Peyer's patch (tissue), 4 donors: ENCODE measurements around the gene ANTKMT. TPM values are rescaled to one million over a fixed set of nuclear protein-coding genes. Genes with fewer than 3 reads are reported as not detected.

Experiments used
- DNase-seq, 3 donors: peaks; one replicate each; pipeline ENCODE4 v3.0.0-alpha.2; 2017 to 2019
- H3K27ac ChIP-seq, 4 donors: fragments of 200-600 bp; sonication (generic); one replicate each; pipeline ENCODE4 v1.5.1; 2016 to 2019
- H3K27me3 ChIP-seq, 2 donors: fragments of 200-600 bp; sonication (generic); one replicate each; pipeline ENCODE4 v1.5.1; 2019
- H3K36me3 ChIP-seq, 3 donors: fragments of 200-600 bp; sonication (generic); one replicate each; pipeline ENCODE4 v1.5.1; 2016 to 2019
- H3K4me1 ChIP-seq, 4 donors: fragments of 200-600 bp; sonication (generic); one replicate each; pipeline ENCODE4 v1.5.1; 2016 to 2019
- H3K4me3 ChIP-seq, 4 donors: fragments of 200-600 bp; sonication (generic); 1 replicate in 3 of 4; 2 replicates in 1 of 4; pipeline ENCODE4 v1.5.1; 2016 to 2019; ENCODE audit warnings: mild to moderate bottlenecking in 1 of 4
- H3K9me3 ChIP-seq, 4 donors: fragments of 200-600 bp; sonication (generic); one replicate each; pipeline ENCODE4 v1.5.1; 2016 to 2019; ENCODE audit warnings: mild to moderate bottlenecking in 1 of 4
- POLR2A ChIP-seq, 2 donors: fragments of 450-650 bp; IDR thresholded peaks; one replicate each; pipeline ENCODE4 v1.5.1; 2017; ENCODE audit warnings: antibody characterized with exemption in 2 of 2, mild to moderate bottlenecking in 2 of 2, moderate library complexity in 2 of 2
- total RNA-seq, 4 donors: library from RNA; depleted of rRNA; stranded (reverse); fragments of >200 nt; gene quantifications; one replicate each; pipeline ENCODE4 v1.1.0, GENCODE V29; 2016
- TF ChIP-seq, protein P1 (sequence below), 6 experiments: fragments of 450-650 bp in 4 of 6; fragments of 200-600 bp in 2 of 6; sonication (generic) in 1 of 6; IDR thresholded peaks; one replicate each; pipeline ENCODE4 v1.5.1; 2017 to 2019; ENCODE audit warnings: antibody characterized with exemption in 6 of 6, mild to moderate bottlenecking in 3 of 6, moderate library complexity in 1 of 6

ANTKMT gene
- total RNA-seq, 4 donors from 2014 or later = 52.8 to 93.9 (median 72.0) TPM

DNA sequence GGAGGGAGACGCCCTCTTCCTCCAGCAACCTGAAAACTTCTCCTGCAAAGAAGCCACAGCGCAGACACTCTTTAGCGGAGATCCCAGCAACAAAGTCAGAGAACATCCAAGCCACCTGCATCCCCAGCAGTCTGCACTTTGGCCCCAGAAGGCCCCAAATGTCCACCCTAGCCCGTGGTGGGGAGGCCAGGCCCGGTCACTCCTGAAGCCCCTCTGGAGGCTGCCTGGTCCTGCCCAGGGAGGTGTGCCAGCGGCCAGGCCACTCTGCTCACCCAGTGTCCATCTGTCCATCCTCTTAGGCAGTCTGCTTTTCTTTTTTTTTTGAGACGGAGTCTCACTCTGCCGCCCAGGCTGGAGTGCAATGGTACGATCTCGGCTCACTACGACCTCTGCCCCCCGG, 11.4 kb downstream of the ANTKMT start:
- Histone ChIP-seq H3K27ac (no peak overlapping the region), H3K9me3 (no peaks in the 10 kb centered on the region), H3K36me3 (peaks cover 0 to 56% (median 0%) of the 10 kb centered on the region in 3 donors), H3K4me3 (no peak overlapping the region), H3K27me3 (peaks cover 0 to 6% of the 10 kb centered on the region in 2 donors), H3K4me1 (peaks cover 0 to 17% (median 6%) of the 10 kb centered on the region in 4 donors)
- no peak for DNase-seq
- no peak for TF ChIP-seq POLR2A (IDR thresholded peaks at IDR 0.05)
- TF ChIP-seq, protein P1, sequence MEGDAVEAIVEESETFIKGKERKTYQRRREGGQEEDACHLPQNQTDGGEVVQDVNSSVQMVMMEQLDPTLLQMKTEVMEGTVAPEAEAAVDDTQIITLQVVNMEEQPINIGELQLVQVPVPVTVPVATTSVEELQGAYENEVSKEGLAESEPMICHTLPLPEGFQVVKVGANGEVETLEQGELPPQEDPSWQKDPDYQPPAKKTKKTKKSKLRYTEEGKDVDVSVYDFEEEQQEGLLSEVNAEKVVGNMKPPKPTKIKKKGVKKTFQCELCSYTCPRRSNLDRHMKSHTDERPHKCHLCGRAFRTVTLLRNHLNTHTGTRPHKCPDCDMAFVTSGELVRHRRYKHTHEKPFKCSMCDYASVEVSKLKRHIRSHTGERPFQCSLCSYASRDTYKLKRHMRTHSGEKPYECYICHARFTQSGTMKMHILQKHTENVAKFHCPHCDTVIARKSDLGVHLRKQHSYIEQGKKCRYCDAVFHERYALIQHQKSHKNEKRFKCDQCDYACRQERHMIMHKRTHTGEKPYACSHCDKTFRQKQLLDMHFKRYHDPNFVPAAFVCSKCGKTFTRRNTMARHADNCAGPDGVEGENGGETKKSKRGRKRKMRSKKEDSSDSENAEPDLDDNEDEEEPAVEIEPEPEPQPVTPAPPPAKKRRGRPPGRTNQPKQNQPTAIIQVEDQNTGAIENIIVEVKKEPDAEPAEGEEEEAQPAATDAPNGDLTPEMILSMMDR (IDR thresholded peaks at IDR 0.05) = no peak

DNA sequence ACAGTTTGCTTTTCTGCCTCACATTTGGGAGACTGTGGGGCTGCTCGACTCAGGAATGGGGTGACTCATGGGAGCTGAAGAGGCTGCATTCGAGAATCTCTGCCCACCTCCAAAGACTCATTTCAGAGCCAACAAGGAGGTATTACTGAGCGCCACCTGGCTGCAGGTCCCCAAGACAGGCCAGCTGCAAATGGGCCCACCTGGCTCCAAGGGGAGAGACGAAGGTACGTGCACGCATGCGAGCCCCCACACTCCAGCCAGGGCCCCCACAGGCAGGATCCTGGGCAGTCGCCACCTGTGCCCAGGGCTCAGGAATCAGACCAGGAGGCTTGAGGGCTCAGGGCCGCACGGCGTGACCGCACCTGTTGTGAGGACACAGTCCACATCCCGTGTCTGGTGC, 12.0 kb downstream of the ANTKMT start:
- H3K4me1 ChIP-seq = peaks cover 0 to 11% (median 3%) of the 10 kb centered on the region in 4 donors
- no peak for TF ChIP-seq POLR2A (IDR thresholded peaks at IDR 0.05)
- TF ChIP-seq, protein P1 (IDR thresholded peaks at IDR 0.05) = no peak
- no peaks in the 10 kb centered on the region for H3K9me3 ChIP-seq
- no peak overlapping the region for H3K27ac ChIP-seq
- no peak for DNase-seq
- H3K36me3 ChIP-seq = peaks cover 0 to 62% (median 0%) of the 10 kb centered on the region in 3 donors
- H3K4me3 ChIP-seq = no peak overlapping the region
- H3K27me3 ChIP-seq = peaks cover 0 to 2% of the 10 kb centered on the region in 2 donors

DNA sequence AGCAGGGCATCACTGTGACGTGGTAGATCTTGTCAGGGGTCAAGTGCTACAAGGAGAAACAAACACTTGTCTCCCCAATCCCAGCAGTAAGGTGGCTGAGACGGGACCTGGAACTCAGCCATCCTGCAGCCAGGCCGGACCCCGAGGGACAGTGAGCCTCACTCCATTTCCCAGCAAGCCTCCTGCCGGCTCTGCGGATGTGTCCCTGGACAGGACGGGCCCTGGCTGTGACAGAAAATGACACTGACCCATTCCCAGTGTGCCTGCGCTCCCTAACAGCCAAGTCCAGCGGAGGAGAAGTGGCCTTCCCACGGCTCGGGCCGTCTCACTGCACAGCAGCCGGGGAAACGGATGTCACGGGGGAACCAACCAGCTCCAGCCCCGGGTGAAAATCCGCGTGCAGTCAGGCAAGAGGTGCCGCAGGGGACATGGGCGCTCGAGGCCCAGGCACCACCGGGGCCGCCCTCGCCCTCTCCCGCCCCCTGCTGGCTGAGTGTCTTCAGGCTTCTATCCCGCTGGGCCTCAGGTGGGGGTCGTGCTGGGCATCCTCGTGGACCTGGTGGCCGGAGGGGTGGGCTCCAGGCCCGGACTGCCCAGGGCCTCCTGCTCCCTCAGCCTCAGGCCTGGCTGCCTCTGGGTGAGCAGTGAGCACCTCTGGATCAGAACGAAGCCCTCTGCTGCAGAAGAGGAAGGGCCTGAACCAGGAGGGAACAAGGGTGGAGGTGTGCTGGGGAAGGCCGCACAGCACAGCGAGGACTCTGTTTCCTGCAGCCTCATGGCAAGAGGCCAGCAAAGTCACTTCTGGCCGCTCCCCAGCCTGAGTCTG, 12.6 kb downstream of the ANTKMT start:
- H3K36me3 ChIP-seq = peaks cover 0 to 67% (median 0%) of the 10 kb centered on the region in 3 donors
- H3K27ac ChIP-seq = no peak overlapping the region
- no peaks in the 10 kb centered on the region for H3K27me3 ChIP-seq
- no peak for DNase-seq
- peaks cover 0 to 5% (median 1%) of the 10 kb centered on the region in 4 donors for H3K4me1 ChIP-seq
- TF ChIP-seq, protein P1 (IDR thresholded peaks at IDR 0.05) = peak in 1 of 6 experiments; percentile 30
- TF ChIP-seq POLR2A (IDR thresholded peaks at IDR 0.05) = no peak
- H3K9me3 ChIP-seq = no peaks in the 10 kb centered on the region
- H3K4me3 ChIP-seq = no peak overlapping the region

DNA sequence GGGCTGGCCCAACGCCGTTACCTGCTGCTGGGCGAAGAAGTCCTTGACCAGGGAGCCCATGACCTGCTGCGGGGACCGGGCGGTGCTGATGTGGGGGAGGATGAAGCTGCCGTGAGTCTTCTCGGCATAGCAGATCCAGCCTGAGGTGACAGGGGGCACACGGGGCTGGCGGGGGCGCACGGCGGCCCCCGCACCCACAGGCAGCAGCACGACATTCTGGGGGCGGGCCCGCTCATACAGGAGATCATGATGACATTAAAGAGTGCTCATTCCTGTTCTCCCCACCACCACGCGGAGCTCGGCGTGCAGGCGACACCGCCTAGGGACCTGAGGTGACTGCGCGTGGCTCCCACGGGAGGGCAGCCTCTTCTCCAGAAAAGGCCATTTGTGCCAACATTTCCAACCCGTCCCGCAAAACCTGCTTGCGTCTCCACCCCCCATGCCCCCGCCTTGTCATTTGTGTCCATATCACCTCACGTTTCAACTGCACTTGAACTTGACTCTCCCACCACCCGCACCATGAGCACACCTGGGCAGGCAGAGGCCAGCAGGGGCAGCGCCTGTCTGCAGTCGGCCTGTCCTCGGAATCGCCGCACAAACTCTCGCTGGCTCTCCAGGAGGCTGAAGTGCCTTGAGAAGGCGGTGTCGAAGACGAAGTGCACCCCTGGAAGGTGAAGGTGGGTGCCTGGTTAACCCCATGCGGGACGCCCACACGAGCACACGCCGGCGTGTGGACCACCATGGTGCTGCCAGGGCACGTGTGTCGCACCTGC, 13.4 kb downstream of the ANTKMT start:
- Histone ChIP-seq H3K4me1 (peaks cover 0 to 2% (median 0%) of the 10 kb centered on the region in 4 donors), H3K9me3 (no peaks in the 10 kb centered on the region), H3K27ac (no peak overlapping the region), H3K36me3 (peaks cover 0 to 69% (median 0%) of the 10 kb centered on the region in 3 donors), H3K27me3 (no peaks in the 10 kb centered on the region), H3K4me3 (no peak overlapping the region)
- no peak for DNase-seq
- TF ChIP-seq POLR2A (IDR thresholded peaks at IDR 0.05) = no peak
- TF ChIP-seq, protein P1 (IDR thresholded peaks at IDR 0.05) = no peak

DNA sequence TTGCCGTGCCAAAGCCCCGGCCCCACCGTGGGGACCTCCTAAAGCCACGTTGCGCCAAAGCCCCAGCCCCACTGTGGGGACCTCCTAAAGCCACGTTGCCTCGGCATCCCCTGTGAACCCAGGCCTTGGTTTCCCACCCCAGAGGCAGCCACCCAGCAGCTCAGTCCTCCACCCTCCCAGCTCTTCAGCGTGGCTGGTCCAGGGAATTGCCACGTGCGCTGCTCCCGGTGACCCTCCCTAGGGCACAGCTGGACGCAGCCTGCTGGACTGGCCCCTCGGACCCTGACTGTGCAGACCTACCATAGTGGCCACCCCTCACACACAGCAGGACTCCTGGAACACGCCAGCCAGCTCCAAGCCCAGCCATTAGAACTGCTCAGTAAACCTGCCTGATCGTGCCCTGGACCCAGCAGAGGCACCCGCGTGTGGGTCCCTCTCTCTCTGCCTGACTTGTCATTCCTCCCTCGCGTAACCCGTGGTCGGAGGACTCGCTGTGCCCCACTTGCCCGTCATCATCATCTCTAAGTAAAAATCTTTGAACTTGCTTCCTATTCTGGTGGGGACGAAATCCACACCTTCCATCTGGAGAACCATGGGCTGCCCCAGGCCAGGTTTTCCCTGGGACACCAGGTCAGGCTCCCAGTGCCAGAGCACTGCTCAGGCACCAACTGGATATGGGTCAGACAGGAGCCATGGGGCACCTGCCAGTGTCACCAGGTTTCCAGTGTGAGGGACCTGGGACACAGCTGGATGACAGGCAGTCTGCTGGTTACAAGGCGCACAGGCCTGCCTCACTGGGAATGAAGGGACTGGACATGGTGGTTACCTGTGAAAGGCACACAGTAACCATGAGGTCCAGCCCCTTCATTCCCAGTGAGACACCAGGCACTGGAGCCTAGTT, 14.3 kb downstream of the ANTKMT start:
- Histone ChIP-seq H3K9me3 (no peaks in the 10 kb centered on the region), H3K4me1 (peaks cover 0 to 10% (median 4%) of the 10 kb centered on the region in 4 donors), H3K27ac (peak overlapping the region in 1 of 4 donors; percentile 90), H3K36me3 (peaks cover 0 to 69% (median 0%) of the 10 kb centered on the region in 3 donors), H3K27me3 (no peaks in the 10 kb centered on the region), H3K4me3 (no peak overlapping the region)
- TF ChIP-seq, protein P1 (IDR thresholded peaks at IDR 0.05) = no peak
- TF ChIP-seq POLR2A (IDR thresholded peaks at IDR 0.05) = no peak
- no peak for DNase-seq
